Hematopoietic multipotent progenitor cell treated with erythropoietin and hydrocortisone succinate and interleukin-3 and kit ligand, for 4 days (in vitro differentiated cells): ENCODE data around the gene YIPF6.
"Not testable (repeated sequence)": the region's sequence is repeated elsewhere in the genome, so short reads cannot be mapped to it uniquely, and the experiment has no call there.

Experiments used
- DNase-seq: peaks from one replicate; pipeline ENCODE4 v3.0.0-alpha.2; 2015

Gene YIPF6

GRCh38 chrX:68498508-68499379, at the start of gene YIPF6:
YIPF6 (plus strand) TSS chrX:68499051; CDS start chrX:68499067, 16 bp downstream.
- peak; percentile 89 for DNase-seq

GRCh38 chrX:68451720-68452119, 47.1 kb upstream of the YIPF6 start:
- no peak for DNase-seq

- no peak for DNase-seq
Observed at GRCh38 chrX:68454476-68455150, 44.2 kb upstream of the YIPF6 start.

- DNase-seq = no peak
Observed at GRCh38 chrX:68455151-68455510, 43.7 kb upstream of the YIPF6 start.

- DNase-seq = no peak
Observed at GRCh38 chrX:68461093-68461492, 37.8 kb upstream of the YIPF6 start.

GRCh38 chrX:68461576-68461975, 37.3 kb upstream of the YIPF6 start:
- DNase-seq = no peak

- DNase-seq = no peak
Observed at GRCh38 chrX:68462197-68462596, 36.7 kb upstream of the YIPF6 start.

GRCh38 chrX:68462653-68463052, 36.2 kb upstream of the YIPF6 start:
- peak; percentile 80 for DNase-seq

GRCh38 chrX:68463880-68464279, 35.0 kb upstream of the YIPF6 start:
- DNase-seq = no peak

- DNase-seq = no peak
Observed at GRCh38 chrX:68464796-68465195, 34.1 kb upstream of the YIPF6 start.

GRCh38 chrX:68480969-68481368, 17.9 kb upstream of the YIPF6 start:
- no peak for DNase-seq

- DNase-seq = not testable (repeated sequence)
Observed at GRCh38 chrX:68486198-68486597, 12.7 kb upstream of the YIPF6 start.

- no peak for DNase-seq
Observed at GRCh38 chrX:68487254-68487653, 11.6 kb upstream of the YIPF6 start.

- no peak for DNase-seq
Observed at GRCh38 chrX:68487924-68488323, 10.9 kb upstream of the YIPF6 start.

- no peak for DNase-seq
Observed at GRCh38 chrX:68488657-68489056, 10.2 kb upstream of the YIPF6 start.

GRCh38 chrX:68490644-68491043, 8.2 kb upstream of the YIPF6 start:
- DNase-seq = peak; percentile 51

GRCh38 chrX:68492583-68492982, 6.3 kb upstream of the YIPF6 start:
- DNase-seq = peak; percentile 18

- not testable (repeated sequence) for DNase-seq
Observed at GRCh38 chrX:68493776-68494175, 5.1 kb upstream of the YIPF6 start.

- DNase-seq = peak; percentile 26
Observed at GRCh38 chrX:68498044-68498507, 775 bp upstream of the YIPF6 start.

- no peak for DNase-seq
Observed at GRCh38 chrX:68499543-68500504, 973 bp downstream of the YIPF6 start.

GRCh38 chrX:68503836-68504636, 5.2 kb downstream of the YIPF6 start:
- DNase-seq = no peak

GRCh38 chrX:68506649-68507048, 7.8 kb downstream of the YIPF6 start:
- no peak for DNase-seq
